ENCODE measurements around the gene IGFBP7.

DNA sequence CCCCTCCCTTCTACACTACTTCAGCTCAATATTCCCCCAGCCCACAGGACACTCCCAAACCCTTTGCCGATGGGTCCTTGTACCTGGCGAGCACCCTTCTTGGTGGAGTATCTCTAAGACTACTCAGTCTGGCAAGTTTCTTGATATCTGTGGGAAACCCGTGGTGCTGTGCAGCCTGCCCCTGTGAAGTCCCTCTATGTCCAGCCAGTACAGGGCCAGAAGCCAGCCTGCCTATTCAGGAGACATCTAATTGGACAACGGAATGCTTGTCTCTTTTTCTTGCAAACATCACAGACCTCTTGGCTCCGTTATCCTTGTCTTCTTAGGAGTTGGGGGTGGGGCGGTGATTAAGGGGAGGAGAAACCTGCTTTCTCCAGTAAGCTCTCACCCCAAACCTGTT, 3.7 kb upstream of the IGFBP7 start:
- no peak for TF ChIP-seq CTCF (IDR thresholded peaks at IDR 0.05; ENCODE audit: low read depth, low read length)
- TF ChIP-seq POLR2A (IDR thresholded peaks at IDR 0.05; ENCODE audit: extremely low read depth, insufficient read length) = no peak
